ENCODE results near the gene SIPA1.

The SIPA1 gene

GRCh38 chr11:65637794-65638419, at the start of gene SIPA1:
TSS of gene SIPA1 (plus strand) at chr11:65638101. CDS start at chr11:65640922, 2,821 bp downstream.
- Histone ChIP-seq H3K9me3 (ENCODE audit: control insufficient read depth in 1 of 2, low read length in 2 of 2) (no peaks in the 10 kb centered on the region), H3K27me3 (ENCODE audit: control insufficient read depth in 1 of 2, insufficient read depth in 2 of 2, low read length in 2 of 2) (no peaks in the 10 kb centered on the region), H3K4me3 (ENCODE audit: low read depth in 1 of 2, low read length in 2 of 2) (peak within 1 kb of the TSS; percentile 80), H3K36me3 (ENCODE audit: control insufficient read depth in 1 of 2, insufficient read depth in 2 of 2, low read length in 2 of 2) (peaks cover 20 to 46% of the 10 kb centered on the region in 2 donors), H3K9ac (ENCODE audit: low read depth in 1 of 2, low read length in 2 of 2) (peak within 1 kb of the TSS; percentile 68 to 81), H3K27ac (ENCODE audit: low read depth, low read length) (peak within 1 kb of the TSS; percentile 81), H3K4me1 (ENCODE audit: control insufficient read depth in 1 of 2, insufficient read depth in 2 of 2, low read length in 2 of 2) (peaks cover 20 to 39% of the 10 kb centered on the region in 2 donors)

GRCh38 chr11:65588199-65589054, 49.5 kb upstream of the SIPA1 start:
- Histone ChIP-seq H3K36me3 (ENCODE audit: control insufficient read depth in 1 of 2, insufficient read depth in 2 of 2, low read length in 2 of 2) (peaks cover 13 to 28% of the 10 kb centered on the region in 2 donors), H3K27me3 (ENCODE audit: control insufficient read depth in 1 of 2, insufficient read depth in 2 of 2, low read length in 2 of 2) (peaks cover 0 to 4% of the 10 kb centered on the region in 2 donors), H3K27ac (ENCODE audit: low read depth, low read length) (peak overlapping the region; percentile 70), H3K4me1 (ENCODE audit: control insufficient read depth in 1 of 2, insufficient read depth in 2 of 2, low read length in 2 of 2) (peaks cover 14 to 31% of the 10 kb centered on the region in 2 donors), H3K9ac (ENCODE audit: low read depth in 1 of 2, low read length in 2 of 2) (peak overlapping the region in 1 of 2 donors; percentile 32), H3K4me3 (ENCODE audit: low read depth in 1 of 2, low read length in 2 of 2) (peak overlapping the region; percentile 3 to 13), H3K9me3 (ENCODE audit: control insufficient read depth in 1 of 2, low read length in 2 of 2) (no peaks in the 10 kb centered on the region)

- H3K27ac ChIP-seq (ENCODE audit: low read depth, low read length): no peak overlapping the region
- H3K9ac ChIP-seq (ENCODE audit: low read depth in 1 of 2, low read length in 2 of 2): peak overlapping the region in 1 of 2 donors; percentile 32
- H3K27me3 ChIP-seq (ENCODE audit: control insufficient read depth in 1 of 2, insufficient read depth in 2 of 2, low read length in 2 of 2): no peaks in the 10 kb centered on the region
- peaks cover 14 to 26% of the 10 kb centered on the region in 2 donors for H3K4me1 ChIP-seq (ENCODE audit: control insufficient read depth in 1 of 2, insufficient read depth in 2 of 2, low read length in 2 of 2)
- no peak overlapping the region for H3K4me3 ChIP-seq (ENCODE audit: low read depth in 1 of 2, low read length in 2 of 2)
- H3K9me3 ChIP-seq (ENCODE audit: control insufficient read depth in 1 of 2, low read length in 2 of 2): no peaks in the 10 kb centered on the region
- H3K36me3 ChIP-seq (ENCODE audit: control insufficient read depth in 1 of 2, insufficient read depth in 2 of 2, low read length in 2 of 2): peaks cover 13 to 23% of the 10 kb centered on the region in 2 donors
These were observed 48.3 kb upstream of the SIPA1 start for GRCh38 chr11:65589444-65590239.

GRCh38 chr11:65590240-65590738, 47.6 kb upstream of the SIPA1 start:
- Histone ChIP-seq H3K27ac (ENCODE audit: low read depth, low read length) (no peak overlapping the region), H3K36me3 (ENCODE audit: control insufficient read depth in 1 of 2, insufficient read depth in 2 of 2, low read length in 2 of 2) (peaks cover 13 to 21% of the 10 kb centered on the region in 2 donors), H3K4me3 (ENCODE audit: low read depth in 1 of 2, low read length in 2 of 2) (no peak overlapping the region), H3K4me1 (ENCODE audit: control insufficient read depth in 1 of 2, insufficient read depth in 2 of 2, low read length in 2 of 2) (peaks cover 20 to 28% of the 10 kb centered on the region in 2 donors), H3K9ac (ENCODE audit: low read depth in 1 of 2, low read length in 2 of 2) (peak overlapping the region in 1 of 2 donors; percentile 32), H3K9me3 (ENCODE audit: control insufficient read depth in 1 of 2, low read length in 2 of 2) (no peaks in the 10 kb centered on the region), H3K27me3 (ENCODE audit: control insufficient read depth in 1 of 2, insufficient read depth in 2 of 2, low read length in 2 of 2) (no peaks in the 10 kb centered on the region)

GRCh38 chr11:65591939-65592857, 45.7 kb upstream of the SIPA1 start:
- peaks cover 9 to 15% of the 10 kb centered on the region in 2 donors for H3K36me3 ChIP-seq (ENCODE audit: control insufficient read depth in 1 of 2, insufficient read depth in 2 of 2, low read length in 2 of 2)
- H3K9me3 ChIP-seq (ENCODE audit: control insufficient read depth in 1 of 2, low read length in 2 of 2): no peaks in the 10 kb centered on the region
- no peak overlapping the region for H3K9ac ChIP-seq (ENCODE audit: low read depth in 1 of 2, low read length in 2 of 2)
- no peaks in the 10 kb centered on the region for H3K27me3 ChIP-seq (ENCODE audit: control insufficient read depth in 1 of 2, insufficient read depth in 2 of 2, low read length in 2 of 2)
- H3K4me1 ChIP-seq (ENCODE audit: control insufficient read depth in 1 of 2, insufficient read depth in 2 of 2, low read length in 2 of 2): peaks cover 26 to 35% of the 10 kb centered on the region in 2 donors
- no peak overlapping the region for H3K27ac ChIP-seq (ENCODE audit: low read depth, low read length)
- H3K4me3 ChIP-seq (ENCODE audit: low read depth in 1 of 2, low read length in 2 of 2): peak overlapping the region in 1 of 2 donors; percentile 28

- peaks cover 15 to 23% of the 10 kb centered on the region in 2 donors for H3K36me3 ChIP-seq (ENCODE audit: control insufficient read depth in 1 of 2, insufficient read depth in 2 of 2, low read length in 2 of 2)
- H3K4me1 ChIP-seq (ENCODE audit: control insufficient read depth in 1 of 2, insufficient read depth in 2 of 2, low read length in 2 of 2): peaks cover 18 to 27% of the 10 kb centered on the region in 2 donors
- no peak overlapping the region for H3K4me3 ChIP-seq (ENCODE audit: low read depth in 1 of 2, low read length in 2 of 2)
- H3K9me3 ChIP-seq (ENCODE audit: control insufficient read depth in 1 of 2, low read length in 2 of 2): no peaks in the 10 kb centered on the region
- H3K27ac ChIP-seq (ENCODE audit: low read depth, low read length): no peak overlapping the region
- no peaks in the 10 kb centered on the region for H3K27me3 ChIP-seq (ENCODE audit: control insufficient read depth in 1 of 2, insufficient read depth in 2 of 2, low read length in 2 of 2)
- no peak overlapping the region for H3K9ac ChIP-seq (ENCODE audit: low read depth in 1 of 2, low read length in 2 of 2)
These were observed 44.9 kb upstream of the SIPA1 start for GRCh38 chr11:65592858-65593517.

- peaks cover 19 to 30% of the 10 kb centered on the region in 2 donors for H3K36me3 ChIP-seq (ENCODE audit: control insufficient read depth in 1 of 2, insufficient read depth in 2 of 2, low read length in 2 of 2)
- no peak overlapping the region for H3K27ac ChIP-seq (ENCODE audit: low read depth, low read length)
- no peak overlapping the region for H3K9ac ChIP-seq (ENCODE audit: low read depth in 1 of 2, low read length in 2 of 2)
- H3K27me3 ChIP-seq (ENCODE audit: control insufficient read depth in 1 of 2, insufficient read depth in 2 of 2, low read length in 2 of 2): no peaks in the 10 kb centered on the region
- H3K9me3 ChIP-seq (ENCODE audit: control insufficient read depth in 1 of 2, low read length in 2 of 2): no peaks in the 10 kb centered on the region
- peaks cover 11 to 20% of the 10 kb centered on the region in 2 donors for H3K4me1 ChIP-seq (ENCODE audit: control insufficient read depth in 1 of 2, insufficient read depth in 2 of 2, low read length in 2 of 2)
- H3K4me3 ChIP-seq (ENCODE audit: low read depth in 1 of 2, low read length in 2 of 2): no peak overlapping the region
These were observed 44.1 kb upstream of the SIPA1 start for GRCh38 chr11:65593518-65594414.

GRCh38 chr11:65595131-65595530, 42.8 kb upstream of the SIPA1 start:
- peaks cover 19 to 35% of the 10 kb centered on the region in 2 donors for H3K36me3 ChIP-seq (ENCODE audit: control insufficient read depth in 1 of 2, insufficient read depth in 2 of 2, low read length in 2 of 2)
- no peak overlapping the region for H3K9ac ChIP-seq (ENCODE audit: low read depth in 1 of 2, low read length in 2 of 2)
- no peaks in the 10 kb centered on the region for H3K27me3 ChIP-seq (ENCODE audit: control insufficient read depth in 1 of 2, insufficient read depth in 2 of 2, low read length in 2 of 2)
- H3K4me3 ChIP-seq (ENCODE audit: low read depth in 1 of 2, low read length in 2 of 2): no peak overlapping the region
- H3K9me3 ChIP-seq (ENCODE audit: control insufficient read depth in 1 of 2, low read length in 2 of 2): no peaks in the 10 kb centered on the region
- H3K4me1 ChIP-seq (ENCODE audit: control insufficient read depth in 1 of 2, insufficient read depth in 2 of 2, low read length in 2 of 2): peaks cover 11 to 13% of the 10 kb centered on the region in 2 donors
- no peak overlapping the region for H3K27ac ChIP-seq (ENCODE audit: low read depth, low read length)

All from duodenal mucosa (tissue), 2 donors.